ENCODE data around the gene ZBED6. TPM values are rescaled to one million over a fixed set of nuclear protein-coding genes. Genes with fewer than 3 reads are reported as not detected.

ZBED6 gene
- total and polyA plus RNA-seq, 3 donors from 2014 or later, result 8.2 to 29.8 (median 24.8) TPM

- peak; percentile 29 for DNase-seq
- H3K4me3 ChIP-seq, result no peak overlapping the region
- intact Hi-C loops (cut with DNase I; ENCODE audit: low total_unique reads), result no loop called here
- H3K36me3 ChIP-seq (ENCODE audit: low read depth, missing control alignments), result no peaks in the 10 kb centered on the region
- H3K9me3 ChIP-seq, result no peaks in the 10 kb centered on the region
- H3K27ac ChIP-seq, result no peak overlapping the region
- TF ChIP-seq POLR2A (IDR thresholded peaks at IDR 0.05) (no peak), CTCF (IDR thresholded peaks at IDR 0.05) (no peak)
- H3K27me3 ChIP-seq, result no peaks in the 10 kb centered on the region
- H3K4me1 ChIP-seq, result no peaks in the 10 kb centered on the region
- 66 to 71% methylated on average over 4 of the region's 4 CpGs for WGBS, 2 donors
Measured at GRCh38 chr1:203776636-203777035, 18.8 kb upstream of the ZBED6 start.

GRCh38 chr1:203777596-203777995 is 17.8 kb upstream of the ZBED6 start:
- 87 to 88% methylated on average over 3 of the region's 3 CpGs for WGBS, 2 donors
- DNase-seq, result no peak

DNA sequence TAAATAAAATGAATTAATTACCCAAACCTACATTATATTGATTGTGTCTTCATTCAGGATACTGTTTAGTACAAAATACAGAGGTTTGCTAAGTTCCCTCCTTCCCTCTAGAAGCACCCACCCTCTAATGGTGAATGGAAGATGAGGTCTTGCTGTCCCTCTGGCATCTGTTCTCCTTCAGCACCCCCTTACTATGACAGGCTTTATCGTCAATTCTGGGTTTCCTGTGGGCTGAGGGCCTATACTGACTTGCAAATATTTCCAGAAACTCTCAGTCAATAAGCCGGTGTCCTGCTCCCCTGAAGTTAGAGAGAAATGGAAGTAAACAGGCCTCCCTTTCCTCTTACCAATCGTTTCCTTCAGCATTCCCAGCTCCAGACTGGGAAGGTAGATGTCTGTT is 17.3 kb upstream of the ZBED6 start:
- H3K27me3 ChIP-seq, result no peaks in the 10 kb centered on the region
- H3K4me3 ChIP-seq, result no peak overlapping the region
- intact Hi-C loops (cut with DNase I; ENCODE audit: low total_unique reads), result no loop called here
- no peaks in the 10 kb centered on the region for H3K4me1 ChIP-seq
- no peak overlapping the region for H3K27ac ChIP-seq
- no peaks in the 10 kb centered on the region for H3K9me3 ChIP-seq
- TF ChIP-seq CTCF (IDR thresholded peaks at IDR 0.05) (no peak), POLR2A (IDR thresholded peaks at IDR 0.05) (no peak)
- no peak for DNase-seq
- WGBS, 2 donors, result 76 to 80% methylated on average over 3 of the region's 3 CpGs
- no peaks in the 10 kb centered on the region for H3K36me3 ChIP-seq (ENCODE audit: low read depth, missing control alignments)

More at GRCh38 chr1:203777596-203777995, 17.8 kb upstream of the ZBED6 start:
- intact Hi-C loops (cut with DNase I; ENCODE audit: low total_unique reads), result no loop called here
- no peak for TF ChIP-seq CTCF (IDR thresholded peaks at IDR 0.05)
- H3K27ac ChIP-seq, result no peak overlapping the region
- H3K36me3 ChIP-seq (ENCODE audit: low read depth, missing control alignments), result no peaks in the 10 kb centered on the region
- no peaks in the 10 kb centered on the region for H3K4me1 ChIP-seq
- no peaks in the 10 kb centered on the region for H3K9me3 ChIP-seq
- H3K27me3 ChIP-seq, result no peaks in the 10 kb centered on the region
- H3K4me3 ChIP-seq, result no peak overlapping the region

DNA sequence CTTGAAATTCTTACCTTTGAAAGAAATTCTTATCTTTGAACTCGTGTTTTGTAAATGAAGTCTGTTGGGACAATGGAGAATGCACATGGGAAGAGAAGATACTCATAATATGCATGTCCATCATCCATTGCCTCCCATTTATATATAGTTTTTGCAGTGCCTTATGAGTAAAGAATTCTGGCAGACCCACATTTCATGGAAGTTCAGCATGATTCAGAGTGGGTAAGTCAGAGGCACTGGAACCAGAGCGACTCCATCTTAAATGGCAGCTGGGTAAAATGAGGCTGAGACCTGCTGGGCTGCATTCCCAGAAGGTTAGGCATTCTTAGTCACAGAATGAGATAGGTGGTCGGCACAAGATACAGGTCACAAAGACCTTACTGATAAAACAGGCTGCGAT is 16.6 kb upstream of the ZBED6 start:
- H3K4me1 ChIP-seq, result no peaks in the 10 kb centered on the region
- 80 to 89% methylated on average over 4 of the region's 4 CpGs for WGBS, 2 donors
- no peaks in the 10 kb centered on the region for H3K27me3 ChIP-seq
- no peak overlapping the region for H3K4me3 ChIP-seq
- intact Hi-C loops (cut with DNase I; ENCODE audit: low total_unique reads), result no loop called here
- no peaks in the 10 kb centered on the region for H3K9me3 ChIP-seq
- no peak for DNase-seq
- H3K36me3 ChIP-seq (ENCODE audit: low read depth, missing control alignments), result no peaks in the 10 kb centered on the region
- TF ChIP-seq POLR2A (IDR thresholded peaks at IDR 0.05) (no peak), CTCF (IDR thresholded peaks at IDR 0.05) (no peak)
- H3K27ac ChIP-seq, result no peak overlapping the region

DNA sequence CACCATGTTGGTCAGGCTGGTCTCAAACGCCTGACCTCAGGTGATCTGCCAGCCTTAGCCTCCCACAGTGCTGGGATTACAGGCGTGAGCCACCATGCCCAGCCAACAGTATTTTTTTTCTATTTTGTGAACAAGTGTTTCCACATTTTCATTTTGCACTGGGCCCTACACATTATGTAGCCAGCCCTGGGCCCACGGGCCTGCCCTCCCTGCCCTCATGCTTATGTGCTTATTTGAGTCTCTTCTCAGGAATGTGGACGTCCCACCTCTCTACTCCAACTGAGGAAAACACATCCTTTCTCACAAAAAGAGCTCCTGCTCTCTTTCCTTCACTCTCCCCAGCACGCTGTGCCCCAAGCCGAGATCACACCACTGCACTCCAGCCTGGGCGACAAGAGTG is 13.5 kb upstream of the ZBED6 start:
- Histone ChIP-seq H3K4me1 (no peaks in the 10 kb centered on the region), H3K9me3 (no peaks in the 10 kb centered on the region), H3K4me3 (no peak overlapping the region), H3K27ac (no peak overlapping the region), H3K27me3 (no peaks in the 10 kb centered on the region), H3K36me3 (ENCODE audit: low read depth, missing control alignments) (no peaks in the 10 kb centered on the region)
- no peak for TF ChIP-seq POLR2A (IDR thresholded peaks at IDR 0.05)
- TF ChIP-seq CTCF (IDR thresholded peaks at IDR 0.05), result no peak
- intact Hi-C loops (cut with DNase I; ENCODE audit: low total_unique reads), result no loop called here
- no peak for DNase-seq
- 92% methylated on average over 7 of the region's 7 CpGs for WGBS, 2 donors
